ENCODE data around the gene MCTP1. TPM values are rescaled to one million over a fixed set of nuclear protein-coding genes. Genes with fewer than 3 reads are reported as not detected.
A peak's percentile ranks its signal among the peaks of the same experiment; 100 is the strongest.

Gene MCTP1
- total RNA-seq, 2 donors from 2014 or later: 0.28 to 1.2 TPM

GRCh38 chr5:95280401-95281095 is 4.3 kb downstream of the MCTP1 start:
- DNase-seq: no peak
- no peak overlapping the region for H3K4me3 Mint-ChIP-seq
- H3K9me3 Mint-ChIP-seq: peaks cover 0 to 1% of the 10 kb centered on the region in 2 donors
- peaks cover 0 to 1% of the 10 kb centered on the region in 2 donors for H3K36me3 Mint-ChIP-seq (ENCODE audit: insufficient read depth in 2 of 2)
- H3K27ac Mint-ChIP-seq: no peak overlapping the region
- H3K4me1 Mint-ChIP-seq (ENCODE audit: low read depth): peaks cover 11% of the 10 kb centered on the region
- no peak for ATAC-seq (replicated peaks in 1 of 2)
- H3K27me3 Mint-ChIP-seq (ENCODE audit: low read depth): peaks cover 46% of the 10 kb centered on the region

- peaks cover 21% of the 10 kb centered on the region for H3K27me3 Mint-ChIP-seq (ENCODE audit: low read depth)
- no peak overlapping the region for H3K27ac Mint-ChIP-seq
- no peak overlapping the region for H3K4me3 Mint-ChIP-seq
- DNase-seq: no peak
- ATAC-seq (replicated peaks in 1 of 2): no peak
- peaks cover 0 to 1% of the 10 kb centered on the region in 2 donors for H3K9me3 Mint-ChIP-seq
- no peaks in the 10 kb centered on the region for H3K36me3 Mint-ChIP-seq (ENCODE audit: insufficient read depth in 2 of 2)
- H3K4me1 Mint-ChIP-seq (ENCODE audit: low read depth): no peaks in the 10 kb centered on the region
Measured at GRCh38 chr5:95274011-95274410, 10.9 kb downstream of the MCTP1 start.

GRCh38 chr5:95272316-95272929 is 12.5 kb downstream of the MCTP1 start:
- no peak overlapping the region for H3K4me3 Mint-ChIP-seq
- ATAC-seq (replicated peaks in 1 of 2) (no peak), DNase-seq (no peak)
- H3K4me1 Mint-ChIP-seq (ENCODE audit: low read depth): no peaks in the 10 kb centered on the region
- peaks cover 0 to 1% of the 10 kb centered on the region in 2 donors for H3K9me3 Mint-ChIP-seq
- H3K36me3 Mint-ChIP-seq (ENCODE audit: insufficient read depth in 2 of 2): no peaks in the 10 kb centered on the region
- peaks cover 29% of the 10 kb centered on the region for H3K27me3 Mint-ChIP-seq (ENCODE audit: low read depth)
- no peak overlapping the region for H3K27ac Mint-ChIP-seq

- Mint-ChIP-seq H3K27ac (no peak overlapping the region), H3K4me1 (ENCODE audit: low read depth) (no peaks in the 10 kb centered on the region), H3K27me3 (ENCODE audit: low read depth) (peaks cover 8% of the 10 kb centered on the region), H3K4me3 (no peak overlapping the region), H3K9me3 (no peaks in the 10 kb centered on the region), H3K36me3 (ENCODE audit: insufficient read depth in 2 of 2) (no peaks in the 10 kb centered on the region)
- ATAC-seq (replicated peaks in 1 of 2): no peak
- no peak for DNase-seq
Measured at GRCh38 chr5:95262933-95263660, 21.8 kb downstream of the MCTP1 start.

GRCh38 chr5:95261437-95262175 is 23.3 kb downstream of the MCTP1 start:
- no peaks in the 10 kb centered on the region for H3K4me1 Mint-ChIP-seq (ENCODE audit: low read depth)

GRCh38 chr5:95256991-95257390 is 27.9 kb downstream of the MCTP1 start:
- ATAC-seq (replicated peaks in 1 of 2): no peak
- Mint-ChIP-seq H3K27me3 (ENCODE audit: low read depth) (no peaks in the 10 kb centered on the region), H3K27ac (no peak overlapping the region), H3K4me3 (no peak overlapping the region), H3K4me1 (ENCODE audit: low read depth) (no peaks in the 10 kb centered on the region), H3K36me3 (ENCODE audit: insufficient read depth in 2 of 2) (no peaks in the 10 kb centered on the region), H3K9me3 (no peaks in the 10 kb centered on the region)
- DNase-seq: no peak

More at GRCh38 chr5:95261437-95262175, 23.3 kb downstream of the MCTP1 start:
- DNase-seq: peak in 1 of 2 donors; percentile 8
- Mint-ChIP-seq H3K27ac (no peak overlapping the region), H3K9me3 (no peaks in the 10 kb centered on the region), H3K36me3 (ENCODE audit: insufficient read depth in 2 of 2) (no peaks in the 10 kb centered on the region), H3K4me3 (no peak overlapping the region), H3K27me3 (ENCODE audit: low read depth) (no peaks in the 10 kb centered on the region)
- no peak for ATAC-seq (replicated peaks in 1 of 2)

GRCh38 chr5:95256446-95256845 is 28.4 kb downstream of the MCTP1 start:
- DNase-seq (no peak), ATAC-seq (replicated peaks in 1 of 2) (no peak)
- Mint-ChIP-seq H3K27ac (no peak overlapping the region), H3K4me3 (no peak overlapping the region), H3K36me3 (ENCODE audit: insufficient read depth in 2 of 2) (no peaks in the 10 kb centered on the region), H3K9me3 (no peaks in the 10 kb centered on the region), H3K27me3 (ENCODE audit: low read depth) (no peaks in the 10 kb centered on the region), H3K4me1 (ENCODE audit: low read depth) (no peaks in the 10 kb centered on the region)

- Mint-ChIP-seq H3K27ac (no peak overlapping the region), H3K9me3 (peaks cover 0 to 2% of the 10 kb centered on the region in 2 donors), H3K4me3 (no peak overlapping the region), H3K4me1 (ENCODE audit: low read depth) (no peaks in the 10 kb centered on the region), H3K27me3 (ENCODE audit: low read depth) (peaks cover 5% of the 10 kb centered on the region), H3K36me3 (ENCODE audit: insufficient read depth in 2 of 2) (no peaks in the 10 kb centered on the region)
- ATAC-seq (replicated peaks in 1 of 2): no peak
- DNase-seq: no peak
Measured at GRCh38 chr5:95252801-95253200, 32.1 kb downstream of the MCTP1 start.

GRCh38 chr5:95251185-95251584 is 33.7 kb downstream of the MCTP1 start:
- Mint-ChIP-seq H3K27ac (no peak overlapping the region), H3K27me3 (ENCODE audit: low read depth) (peaks cover 11% of the 10 kb centered on the region), H3K4me3 (no peak overlapping the region), H3K36me3 (ENCODE audit: insufficient read depth in 2 of 2) (no peaks in the 10 kb centered on the region), H3K9me3 (peaks cover 0 to 2% of the 10 kb centered on the region in 2 donors), H3K4me1 (ENCODE audit: low read depth) (no peaks in the 10 kb centered on the region)
- no peak for DNase-seq
- ATAC-seq (replicated peaks in 1 of 2): peak in 1 of 2 donors; percentile 46

GRCh38 chr5:95244479-95244878 is 40.4 kb downstream of the MCTP1 start:
- DNase-seq (no peak), ATAC-seq (replicated peaks in 1 of 2) (no peak)
- peaks cover 0 to 2% of the 10 kb centered on the region in 2 donors for H3K36me3 Mint-ChIP-seq (ENCODE audit: insufficient read depth in 2 of 2)
- H3K27ac Mint-ChIP-seq: no peak overlapping the region
- H3K4me1 Mint-ChIP-seq (ENCODE audit: low read depth): peaks cover 10% of the 10 kb centered on the region
- H3K9me3 Mint-ChIP-seq: no peaks in the 10 kb centered on the region
- peaks cover 22% of the 10 kb centered on the region for H3K27me3 Mint-ChIP-seq (ENCODE audit: low read depth)
- H3K4me3 Mint-ChIP-seq: no peak overlapping the region

- no peaks in the 10 kb centered on the region for H3K9me3 Mint-ChIP-seq
- peaks cover 0 to 2% of the 10 kb centered on the region in 2 donors for H3K36me3 Mint-ChIP-seq (ENCODE audit: insufficient read depth in 2 of 2)
- H3K4me3 Mint-ChIP-seq: no peak overlapping the region
- no peak overlapping the region for H3K27ac Mint-ChIP-seq
- peaks cover 10% of the 10 kb centered on the region for H3K4me1 Mint-ChIP-seq (ENCODE audit: low read depth)
- ATAC-seq (replicated peaks in 1 of 2): peak; percentile 60 to 63
- peaks cover 20% of the 10 kb centered on the region for H3K27me3 Mint-ChIP-seq (ENCODE audit: low read depth)
- DNase-seq: no peak
Measured at GRCh38 chr5:95241635-95242034, 43.3 kb downstream of the MCTP1 start.

GRCh38 chr5:95241161-95241560 is 43.7 kb downstream of the MCTP1 start:
- no peak for DNase-seq
- Mint-ChIP-seq H3K36me3 (ENCODE audit: insufficient read depth in 2 of 2) (peaks cover 0 to 2% of the 10 kb centered on the region in 2 donors), H3K27ac (no peak overlapping the region), H3K4me3 (no peak overlapping the region), H3K9me3 (no peaks in the 10 kb centered on the region), H3K4me1 (ENCODE audit: low read depth) (peaks cover 10% of the 10 kb centered on the region), H3K27me3 (ENCODE audit: low read depth) (peaks cover 20% of the 10 kb centered on the region)
- ATAC-seq (replicated peaks in 1 of 2): no peak

Data from activated T-cell treated with anti-CD3 and anti-CD28 coated beads, Interleukin-2, amount 50 U/mL, for 72 hours (primary cell).